K562 (cell line): ENCODE data around the gene DNAJB6. TPM values are rescaled to one million over a fixed set of nuclear protein-coding genes. Genes with fewer than 3 reads are reported as not detected.

Experiments used
- CGGBP1 ChIP-seq: fragments of 250-450 bp; sonication (Bioruptor Pico); IDR thresholded peaks from 2 replicates; pipeline ENCODE4 v1.9.0; 2021; ENCODE audit warnings: mild to moderate bottlenecking
- DNMT1 ChIP-seq: fragments of 450-650 bp; IDR thresholded peaks from 2 replicates; pipeline ENCODE4 v1.6.1; 2016; ENCODE audit warnings: antibody characterized with exemption, mild to moderate bottlenecking
- ELF4 ChIP-seq: fragments of 450-650 bp; formaldehyde crosslinking; IDR thresholded peaks from 2 replicates; pipeline ENCODE4 v1.4.0; 2022; ENCODE audit warnings: missing genetic modification characterization
- ETS2 ChIP-seq: IDR thresholded peaks from 2 replicates; pipeline ENCODE4 v1.6.1; 2016; ENCODE audit warnings: borderline replicate concordance, missing genetic modification characterization, mild to moderate bottlenecking, moderate library complexity, missing compliant biosample characterization; ENCODE audit not compliant: poor library complexity, severe bottlenecking
- GTF2B ChIP-seq: IDR thresholded peaks from 2 replicates; pipeline ENCODE4 v1.6.1; 2011; ENCODE audit not compliant: insufficient read length; ENCODE audit errors: extremely low read depth
- GTF3C2 ChIP-seq: IDR thresholded peaks from 3 replicates; pipeline ENCODE4 v1.6.1; 2011; ENCODE audit warnings: borderline replicate concordance, mild to moderate bottlenecking, moderate library complexity; ENCODE audit not compliant: insufficient read length; ENCODE audit errors: extremely low read depth
- HDAC8 ChIP-seq: fragments of 450-650 bp; IDR thresholded peaks from 2 replicates; pipeline ENCODE4 v1.6.1; 2016; ENCODE audit warnings: mild to moderate bottlenecking, missing genetic modification characterization, moderate library complexity, missing compliant biosample characterization
- MLX ChIP-seq, 2 experiments: fragments of 450-650 bp in 1 of 2; sonication (generic) in 1 of 2; formaldehyde crosslinking; conservative IDR thresholded peaks; 2 replicates each; pipeline versions ENCODE4 v1.4.0 to v1.8.1; 2020 to 2022; ENCODE audit warnings: mild to moderate bottlenecking in 1 of 2, missing genetic modification reagents in 1 of 2
- MTA1 ChIP-seq: fragments of 450-650 bp; IDR thresholded peaks from 2 replicates; pipeline ENCODE4 v1.6.1; 2017; ENCODE audit warnings: borderline replicate concordance
- PML ChIP-seq: IDR thresholded peaks from 2 replicates; pipeline ENCODE4 v1.6.1; 2012; ENCODE audit warnings: low read length, inconsistent platforms
- POLR2AphosphoS5 ChIP-seq: IDR thresholded peaks from 2 replicates; pipeline ENCODE4 v1.6.1; 2011; ENCODE audit warnings: mild to moderate bottlenecking, low read depth, low read length, moderate library complexity; ENCODE audit not compliant: control insufficient read depth, insufficient read depth
- SAP30 ChIP-seq: fragments of 200-600 bp; sonication (generic); IDR thresholded peaks from 2 replicates; pipeline ENCODE4 v1.6.1; 2012; ENCODE audit warnings: borderline replicate concordance, low read depth, mild to moderate bottlenecking, moderate library complexity, low read length, control low read depth, inconsistent platforms; ENCODE audit not compliant: insufficient read depth, poor library complexity, severe bottlenecking
- YY1 ChIP-seq, 3 experiments: IDR thresholded peaks; 2 replicates each; pipeline ENCODE4 v1.6.1; 2011; ENCODE audit warnings: low read length in 2 of 3, mild to moderate bottlenecking in 2 of 3, moderate library complexity in 2 of 3, borderline replicate concordance in 1 of 3, control low read depth in 1 of 3, low read depth in 1 of 3; ENCODE audit not compliant: insufficient read depth in 3 of 3, insufficient replicate concordance in 2 of 3, control insufficient read depth in 1 of 3, insufficient read length in 1 of 3; ENCODE audit errors: extremely low read depth in 1 of 3
- ZBTB34 ChIP-seq: fragments of 250-450 bp; sonication (Bioruptor Pico); IDR thresholded peaks from 2 replicates; pipeline ENCODE4 v1.8.0; 2021; ENCODE audit warnings: mild to moderate bottlenecking, moderate library complexity
- ZBTB43 ChIP-seq: sonication (generic); formaldehyde crosslinking; IDR thresholded peaks from 2 replicates; pipeline ENCODE4 v1.8.0; 2023; ENCODE audit warnings: mild to moderate bottlenecking, missing genetic modification reagents
- ZFP30 ChIP-seq: fragments of 250-450 bp; sonication (Bioruptor Pico); IDR thresholded peaks from 2 replicates; pipeline ENCODE4 v1.8.0; 2022; ENCODE audit warnings: moderate library complexity, mild to moderate bottlenecking, inconsistent platforms, borderline replicate concordance
- ZNF274 ChIP-seq: IDR thresholded peaks from 2 replicates; pipeline ENCODE4 v1.6.1; 2011; ENCODE audit warnings: low read depth, mild to moderate bottlenecking, low read length, moderate library complexity, borderline replicate concordance
- ZNF644 ChIP-seq: fragments of 200-800 bp; sonication (Bioruptor generic); IDR thresholded peaks from 2 replicates; pipeline ENCODE4 v1.6.1; 2016; ENCODE audit warnings: low read depth, missing genetic modification characterization, missing compliant biosample characterization
- polyA plus RNA-seq, 8 experiments: library from polyadenylated mRNA; depleted of rRNA in 4 of 8; stranded (reverse) in 5 of 8; unstranded in 3 of 8; fragments of >200 nt; fragmentation: Nextera tagmentation in 2 of 8; fragmentation: Illumina TruSeq in 1 of 8; extraction: Ambion mirVana in 2 of 8; extraction: Trizol in 1 of 8; gene quantifications; 2 replicates each; pipeline versions ENCODE4 v1.2.1 to v1.2.3, GENCODE V29; 2011 to 2014; ENCODE audit warnings: inconsistent platforms in 1 of 8, missing spikeins in 1 of 8
- total RNA-seq, 7 experiments: library from RNA; depleted of rRNA in 6 of 7; stranded (reverse); fragments of >200 nt in 6 of 7; fragmentation: Illumina TruSeq in 2 of 7; extraction: Trizol in 2 of 7; gene quantifications; 2 replicates each; pipeline versions ENCODE4 v1.2.1 to v1.2.3, GENCODE V29; 2011 to 2021; ENCODE audit warnings: low replicate concordance in 1 of 7

DNAJB6 gene
- total and polyA plus RNA-seq, 9 of the 15 experiments (the other 6 are each of a cell fraction or from before 2014, with no cell fraction given) = 84.5 to 158 (median 135) TPM

- TF ChIP-seq YY1 (IDR thresholded peaks at IDR 0.05; ENCODE audit: borderline replicate concordance in 1 of 3, control insufficient read depth in 1 of 3, extremely low read depth in 1 of 3, insufficient read depth in 3 of 3, insufficient read length in 1 of 3, insufficient replicate concordance in 2 of 3, low read depth in 1 of 3, low read length in 2 of 3) = no peak
- no peak; the same call in 1 of the 2 replicates for TF ChIP-seq MTA1
- no peak for TF ChIP-seq ZBTB43 (CRISPR knock-in tag)
- no peak for TF ChIP-seq GTF3C2
- peak; percentile 80 for TF ChIP-seq POLR2AphosphoS5
- TF ChIP-seq ZBTB34 (CRISPR knock-in tag) = no peak
- TF ChIP-seq ZNF274 = no peak
- TF ChIP-seq MLX (CRISPR knock-in tag; conservative IDR thresholded peaks at IDR 0.05) = no peak
- TF ChIP-seq ZFP30 (CRISPR knock-in tag) = no peak
- TF ChIP-seq CGGBP1 (CRISPR knock-in tag) = no peak
- TF ChIP-seq ETS2 = no peak
- TF ChIP-seq HDAC8 (tag) = no peak
- no peak for TF ChIP-seq DNMT1
- no peak for TF ChIP-seq GTF2B
- TF ChIP-seq ELF4 (CRISPR knock-in tag) = no peak
- no peak for TF ChIP-seq SAP30
- no peak for TF ChIP-seq ZNF644 (tag)
- no peak for TF ChIP-seq PML
Observed at GRCh38 chr7:157402911-157403534, 66.2 kb downstream of the DNAJB6 start (continued).
